ENCODE data around the gene EMILIN2.
A peak's percentile ranks its signal among the peaks of the same experiment; 100 is the strongest.

EMILIN2 gene

GRCh38 chr18:2894841-2895370 lies 48.1 kb downstream of the EMILIN2 start:
- H3K4me3 ChIP-seq (ENCODE audit: low read length): no peak overlapping the region
- TF ChIP-seq CTCF (IDR thresholded peaks at IDR 0.05; ENCODE audit: insufficient read depth, low read depth, low read length, missing control alignments): no peak
- DNase-seq (ENCODE audit: low read depth): no peak

- TF ChIP-seq CTCF (IDR thresholded peaks at IDR 0.05; ENCODE audit: insufficient read depth, low read depth, low read length, missing control alignments): no peak
- DNase-seq (ENCODE audit: low read depth): no peak
- H3K4me3 ChIP-seq (ENCODE audit: low read length): no peak overlapping the region
Measured at GRCh38 chr18:2895391-2895790, 48.6 kb downstream of the EMILIN2 start.

- TF ChIP-seq CTCF (IDR thresholded peaks at IDR 0.05; ENCODE audit: insufficient read depth, low read depth, low read length, missing control alignments): no peak
- H3K4me3 ChIP-seq (ENCODE audit: low read length): no peak overlapping the region
- no peak for DNase-seq (ENCODE audit: low read depth)
Measured at GRCh38 chr18:2896990-2897389, 50.2 kb downstream of the EMILIN2 start.

GRCh38 chr18:2897448-2898185 lies 50.8 kb downstream of the EMILIN2 start:
- H3K4me3 ChIP-seq (ENCODE audit: low read length): no peak overlapping the region
- TF ChIP-seq CTCF (IDR thresholded peaks at IDR 0.05; ENCODE audit: insufficient read depth, low read depth, low read length, missing control alignments): no peak

GRCh38 chr18:2898186-2898640 lies 51.4 kb downstream of the EMILIN2 start:
- peak; percentile 24 for DNase-seq (ENCODE audit: low read depth)
- TF ChIP-seq CTCF (IDR thresholded peaks at IDR 0.05; ENCODE audit: insufficient read depth, low read depth, low read length, missing control alignments): no peak
- H3K4me3 ChIP-seq (ENCODE audit: low read length): no peak overlapping the region

More at GRCh38 chr18:2897448-2898185, 50.8 kb downstream of the EMILIN2 start:
- DNase-seq (ENCODE audit: low read depth): no peak

- no peak overlapping the region for H3K4me3 ChIP-seq (ENCODE audit: low read length)
- no peak for DNase-seq (ENCODE audit: low read depth)
- TF ChIP-seq CTCF (IDR thresholded peaks at IDR 0.05; ENCODE audit: insufficient read depth, low read depth, low read length, missing control alignments): no peak
Measured at GRCh38 chr18:2900684-2901422, 54.0 kb downstream of the EMILIN2 start.

Measured in epithelial cell of esophagus (primary cell).